Body of pancreas (tissue), 4 donors: ENCODE results near the gene VPS50.

Experiments
- CTCF ChIP-seq, 7 experiments: fragments of 450-650 bp in 4 of 7; fragments of 200-600 bp in 3 of 7; sonication (generic) in 3 of 7; IDR thresholded peaks; one replicate each; pipeline ENCODE4 v1.5.1; 2016 to 2019; ENCODE audit warnings: antibody characterized with exemption in 7 of 7
- POLR2A ChIP-seq, 3 donors: fragments of 450-650 bp; IDR thresholded peaks; one replicate each; pipeline ENCODE4 v1.6.1; 2016; ENCODE audit warnings: antibody characterized with exemption in 3 of 3, mild to moderate bottlenecking in 2 of 3

DNA sequence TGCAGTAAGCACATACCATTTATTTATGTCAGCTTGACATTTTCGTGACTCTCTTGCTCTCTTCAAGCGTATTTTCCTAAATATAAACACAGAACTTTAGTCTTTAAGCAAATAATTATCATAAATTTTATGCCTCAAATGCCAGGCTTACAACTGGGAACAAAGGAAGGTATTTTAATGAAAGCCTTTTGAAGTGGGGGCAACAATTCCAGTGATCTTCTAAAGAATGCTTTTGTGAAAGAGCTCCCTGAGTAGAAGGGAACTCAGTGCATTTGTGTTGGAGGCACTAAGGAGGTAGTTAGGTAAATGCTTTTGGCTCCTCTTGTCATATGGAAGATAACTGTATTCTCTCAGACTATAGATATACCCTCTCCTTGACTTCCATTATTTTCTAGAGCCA, 104.9 kb downstream of the VPS50 start:
- no peak for TF ChIP-seq CTCF (IDR thresholded peaks at IDR 0.05)
- TF ChIP-seq POLR2A (IDR thresholded peaks at IDR 0.05), result no peak
